DND-41 (cell line): Measurements from ENCODE around the gene CDH5.

Experiments used
- EZH2 ChIP-seq: IDR thresholded peaks from 3 replicates; pipeline ENCODE4 v1.6.1; 2012; ENCODE audit warnings: borderline replicate concordance, low read depth, mild to moderate bottlenecking, moderate library complexity, low read length, inconsistent platforms; ENCODE audit not compliant: severe bottlenecking
- TF ChIP-seq, protein P1 (sequence below): IDR thresholded peaks from 2 replicates; pipeline ENCODE4 v1.5.1; 2012; ENCODE audit warnings: borderline replicate concordance, low read length, moderate library complexity, mild to moderate bottlenecking; ENCODE audit not compliant: poor library complexity, severe bottlenecking; ENCODE audit errors: extremely low read depth

DNA sequence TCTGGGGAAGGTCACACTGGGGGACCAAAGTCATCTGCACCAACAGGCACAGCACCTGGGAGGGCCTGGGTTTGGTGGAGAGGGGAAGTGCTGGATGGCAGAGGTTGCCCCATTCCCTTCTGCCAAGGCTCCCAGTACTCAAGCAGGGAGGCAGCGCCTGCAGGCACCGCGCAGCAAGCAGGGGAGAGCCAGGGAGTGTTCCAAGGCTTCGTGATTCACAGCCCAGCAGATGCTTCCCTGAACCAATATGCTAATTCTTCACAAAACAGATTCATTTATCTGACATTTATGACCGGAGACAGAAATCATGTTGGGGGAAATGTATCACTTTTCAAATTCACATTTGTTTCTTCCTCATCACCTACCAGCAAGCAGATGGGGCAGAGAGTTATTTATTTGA is 13.4 kb upstream of the CDH5 start:
- TF ChIP-seq, protein P1, sequence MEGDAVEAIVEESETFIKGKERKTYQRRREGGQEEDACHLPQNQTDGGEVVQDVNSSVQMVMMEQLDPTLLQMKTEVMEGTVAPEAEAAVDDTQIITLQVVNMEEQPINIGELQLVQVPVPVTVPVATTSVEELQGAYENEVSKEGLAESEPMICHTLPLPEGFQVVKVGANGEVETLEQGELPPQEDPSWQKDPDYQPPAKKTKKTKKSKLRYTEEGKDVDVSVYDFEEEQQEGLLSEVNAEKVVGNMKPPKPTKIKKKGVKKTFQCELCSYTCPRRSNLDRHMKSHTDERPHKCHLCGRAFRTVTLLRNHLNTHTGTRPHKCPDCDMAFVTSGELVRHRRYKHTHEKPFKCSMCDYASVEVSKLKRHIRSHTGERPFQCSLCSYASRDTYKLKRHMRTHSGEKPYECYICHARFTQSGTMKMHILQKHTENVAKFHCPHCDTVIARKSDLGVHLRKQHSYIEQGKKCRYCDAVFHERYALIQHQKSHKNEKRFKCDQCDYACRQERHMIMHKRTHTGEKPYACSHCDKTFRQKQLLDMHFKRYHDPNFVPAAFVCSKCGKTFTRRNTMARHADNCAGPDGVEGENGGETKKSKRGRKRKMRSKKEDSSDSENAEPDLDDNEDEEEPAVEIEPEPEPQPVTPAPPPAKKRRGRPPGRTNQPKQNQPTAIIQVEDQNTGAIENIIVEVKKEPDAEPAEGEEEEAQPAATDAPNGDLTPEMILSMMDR, result no peak
- TF ChIP-seq EZH2, result no peak
